SK-N-SH (cell line): ENCODE results near the gene GNG14. TPM values are rescaled to one million over a fixed set of nuclear protein-coding genes. Genes with fewer than 3 reads are reported as not detected.
"Not testable (repeated sequence)": the region's sequence is repeated elsewhere in the genome, so short reads cannot be mapped to it uniquely, and the experiment has no call there.

Experiments used
- CTCF ChIA-PET: fragments of 300-600, 350-600 bp; formaldehyde crosslinking; extraction: SDS; loops from one replicate; lab custom pipeline; 2021; lab: Yijun Ruan, JAX
- POLR2A ChIA-PET: fragments of 350-600 bp; sonication (Branson Sonifier 250); formaldehyde crosslinking; extraction: SDS; loops from one replicate; lab custom pipeline; 2020; ENCODE audit warnings: antibody characterized with exemption, inconsistent platforms; lab: Yijun Ruan, JAX
- DNase-seq: peaks from one replicate; pipeline ENCODE4 v3.0.0; 2012
- H2AFZ ChIP-seq: fragments of 200-600 bp; sonication (generic); 2 replicates; pipeline ENCODE4 v1.8.1; 2016; ENCODE audit warnings: antibody characterized with exemption, mild to moderate bottlenecking, low read depth
- H3F3A ChIP-seq: fragments of 200-600 bp; sonication (generic); replicated peaks from 2 replicates; pipeline ENCODE3; 2016; ENCODE audit warnings: antibody characterized with exemption, mild to moderate bottlenecking; ENCODE audit not compliant: insufficient read depth
- H3K27ac ChIP-seq, 2 experiments: fragments of 200-500 bp in 1 of 2; fragments of 200-600 bp in 1 of 2; sonication (Bioruptor generic) in 1 of 2; sonication (generic), shearing (Covaris generic) in 1 of 2; 2 replicates each; pipeline versions ENCODE4 v1.5.1 to v1.6.1; 2014 to 2016; ENCODE audit warnings: low read depth in 2 of 2, inconsistent platforms in 1 of 2, low read length in 1 of 2, mild to moderate bottlenecking in 1 of 2, mixed read lengths in 1 of 2
- H3K27me3 ChIP-seq: fragments of 200-600 bp; sonication (generic), shearing (Covaris generic); 2 replicates; pipeline ENCODE4 v1.6.1; 2016; ENCODE audit warnings: mixed run types; ENCODE audit not compliant: insufficient read depth
- H3K36me3 ChIP-seq, 2 experiments: fragments of 200-500 bp in 1 of 2; fragments of 200-600 bp in 1 of 2; sonication (Bioruptor generic) in 1 of 2; sonication (generic) in 1 of 2; replicated peaks in 1 of 2; 2 replicates each; pipeline versions ENCODE3 to v1.5.1; 2014 to 2016; ENCODE audit warnings: low read length in 1 of 2, mild to moderate bottlenecking in 1 of 2; ENCODE audit not compliant: insufficient read depth in 2 of 2, control insufficient read depth in 1 of 2
- H3K4me1 ChIP-seq, 2 experiments: fragments of 200-500 bp in 1 of 2; fragments of 200-600 bp in 1 of 2; sonication (Bioruptor generic) in 1 of 2; sonication (generic), shearing (Covaris generic) in 1 of 2; 2 replicates each; pipeline versions ENCODE4 v1.5.1 to v1.6.1; 2014 to 2016; ENCODE audit warnings: low read depth in 1 of 2, low read length in 1 of 2, mixed run types in 1 of 2; ENCODE audit not compliant: insufficient read depth in 2 of 2, control insufficient read depth in 1 of 2
- H3K4me2 ChIP-seq: fragments of 200-600 bp; sonication (generic), shearing (Covaris generic); 2 replicates; pipeline ENCODE4 v1.6.1; 2017; ENCODE audit warnings: mixed run types
- H3K4me3 ChIP-seq, 2 experiments: fragments of 200-500 bp in 1 of 2; fragments of 200-600 bp in 1 of 2; sonication (Bioruptor generic) in 1 of 2; sonication (generic), shearing (Covaris generic) in 1 of 2; 2 replicates each; pipeline versions ENCODE4 v1.5.1 to v1.8.1; 2014 to 2016; ENCODE audit warnings: low read depth in 2 of 2, inconsistent platforms in 1 of 2, low read length in 1 of 2, mild to moderate bottlenecking in 1 of 2, mixed read lengths in 1 of 2, moderate library complexity in 1 of 2
- H3K79me2 ChIP-seq: fragments of 200-600 bp; sonication (generic); 2 replicates; pipeline ENCODE4 v1.8.1; 2017; ENCODE audit warnings: mild to moderate bottlenecking; ENCODE audit not compliant: insufficient read depth
- H3K9ac ChIP-seq: fragments of 200-600 bp; sonication (generic); 2 replicates; pipeline ENCODE4 v1.6.1; 2017; ENCODE audit warnings: mixed run types
- H3K9me2 ChIP-seq: fragments of 200-600 bp; sonication (generic); 2 replicates; pipeline ENCODE4 v1.6.1; 2017; ENCODE audit warnings: mixed run types
- H3K9me3 ChIP-seq: fragments of 200-600 bp; sonication (generic); 2 replicates; pipeline ENCODE4 v1.6.1; 2017; ENCODE audit warnings: mixed run types, mild to moderate bottlenecking, moderate library complexity
- H4K20me1 ChIP-seq: fragments of 200-600 bp; sonication (generic); 2 replicates; pipeline ENCODE4 v1.6.1; 2017; ENCODE audit warnings: mild to moderate bottlenecking, mixed run types; ENCODE audit not compliant: insufficient read depth
- CHD2 ChIP-seq: fragments of 150-350 bp; IDR thresholded peaks from 2 replicates; pipeline ENCODE4 v1.6.1; 2018; ENCODE audit warnings: low read length; ENCODE audit not compliant: partially characterized antibody
- ELF1 ChIP-seq: IDR thresholded peaks from 2 replicates; pipeline ENCODE4 v1.4.0; 2012
- EP300 ChIP-seq, 2 experiments: IDR thresholded peaks; 2 replicates each; pipeline versions ENCODE4 v1.4.0 to v1.6.1; 2012; ENCODE audit warnings: borderline replicate concordance in 1 of 2, low read depth in 1 of 2, low read length in 1 of 2
- FOSL2 ChIP-seq: IDR thresholded peaks from 2 replicates; pipeline ENCODE4 v1.4.0; 2012; ENCODE audit warnings: low read depth, mild to moderate bottlenecking, moderate library complexity, borderline replicate concordance
- FOXM1 ChIP-seq: IDR thresholded peaks from 2 replicates; pipeline ENCODE4 v1.4.0; 2012; ENCODE audit warnings: low read depth, mild to moderate bottlenecking
- GABPA ChIP-seq: IDR thresholded peaks from 2 replicates; pipeline ENCODE4 v1.4.0; 2012; ENCODE audit warnings: low read depth, mild to moderate bottlenecking
- GATA2 ChIP-seq: sonication (generic); formaldehyde crosslinking; IDR thresholded peaks from 2 replicates; pipeline ENCODE4 v1.5.0; 2020; ENCODE audit warnings: mild to moderate bottlenecking, missing genetic modification reagents
- JUND ChIP-seq: IDR thresholded peaks from 2 replicates; pipeline ENCODE4 v1.4.0; 2012
- MXI1 ChIP-seq: IDR thresholded peaks from 2 replicates; pipeline ENCODE4 v1.6.1; 2012; ENCODE audit warnings: mild to moderate bottlenecking, low read depth, low read length, improper control_type of control experiment
- NFIC ChIP-seq: IDR thresholded peaks from 2 replicates; pipeline ENCODE4 v1.4.0; 2012; ENCODE audit warnings: borderline replicate concordance
- NRF1 ChIP-seq: IDR thresholded peaks from 2 replicates; pipeline ENCODE4 v1.6.1; 2012; ENCODE audit warnings: low read depth, mild to moderate bottlenecking, low read length
- PBX3 ChIP-seq: IDR thresholded peaks from 2 replicates; pipeline ENCODE4; 2012
- POLR2AphosphoS5 ChIP-seq: IDR thresholded peaks from 2 replicates; pipeline ENCODE4 v1.6.1; 2012; ENCODE audit warnings: low read depth, low read length
- RAD21 ChIP-seq: IDR thresholded peaks from 2 replicates; pipeline ENCODE4 v1.6.1; 2012; ENCODE audit warnings: mild to moderate bottlenecking, low read length
- RFX5 ChIP-seq: IDR thresholded peaks from 2 replicates; pipeline ENCODE4 v1.6.1; 2012; ENCODE audit warnings: mild to moderate bottlenecking, improper control_type of control experiment, low read length
- RXRA ChIP-seq: IDR thresholded peaks from 2 replicates; pipeline ENCODE4 v1.4.0; 2012; ENCODE audit warnings: low read depth, mild to moderate bottlenecking, borderline replicate concordance
- SIN3A ChIP-seq: IDR thresholded peaks from 2 replicates; pipeline ENCODE4 v1.6.1; 2012; ENCODE audit warnings: low read depth, mild to moderate bottlenecking, low read length, moderate library complexity, borderline replicate concordance
- TCF12 ChIP-seq: IDR thresholded peaks from 2 replicates; pipeline ENCODE4 v1.4.0; 2012
- TEAD4 ChIP-seq: IDR thresholded peaks from 2 replicates; pipeline ENCODE4 v1.4.0; 2012; ENCODE audit warnings: mild to moderate bottlenecking, borderline replicate concordance; ENCODE audit not compliant: insufficient read depth
- USF1 ChIP-seq: IDR thresholded peaks from 2 replicates; pipeline ENCODE4 v1.4.0; 2012; ENCODE audit warnings: low read depth, borderline replicate concordance
- WGBS: methylation state at CpG from one replicate; pipeline ENCODE4 v1.1.6; 2017; ENCODE audit warnings: low lambda C conversion rate; 5-methylcytosine and 5-hydroxymethylcytosine counted together
- polyA plus RNA-seq, 3 experiments: library from polyadenylated mRNA; depleted of rRNA; stranded (reverse); fragments of >200 nt; gene quantifications; 2 replicates each; pipeline ENCODE4 v1.2.3, GENCODE V29; 2012

The GNG14 gene
- polyA plus RNA-seq, 1 of the 3 experiments (the other 2 are of a cell fraction), result not detected

- Histone ChIP-seq H3K36me3 (no peaks in the 10 kb centered on the region), H3K4me2 (no peak overlapping the region), H3F3A (no peaks in the 10 kb centered on the region), H3K9ac (no peak overlapping the region), H3K4me3 (no peak overlapping the region), H2AFZ (no peak overlapping the region), H3K9me2 (no peaks in the 10 kb centered on the region), H3K4me1 (peaks cover 0 to 5% of the 10 kb centered on the region in 2 experiments; a peak in 1 of 4 replicates), H4K20me1 (no peaks in the 10 kb centered on the region), H3K27me3 (no peaks in the 10 kb centered on the region), H3K79me2 (no peaks in the 10 kb centered on the region), H3K27ac (no peak overlapping the region), H3K9me3 (no peaks in the 10 kb centered on the region)
- POLR2A ChIA-PET, result no interaction called here
- WGBS, result 91% methylated on average over 19 of the region's 26 CpGs
- TF ChIP-seq TCF12 (no peak), GABPA (no peak), TEAD4 (no peak), FOXM1 (no peak), JUND (no peak), POLR2AphosphoS5 (no peak), GATA2 (CRISPR knock-in tag) (no peak), RAD21 (no peak)
- CTCF ChIA-PET, result interaction anchor here (0.8 to 1.9 kb wide), 2 partner anchors 29 to 845 kb away, joined by 3 to 8 read pairs; no protein-coding TSS in a partner anchor
- no peak for DNase-seq
Observed at GRCh38 chr19:12642506-12642905, 45.3 kb upstream of the GNG14 start.

- DNase-seq, H3K9me2 ChIP-seq: not testable (repeated sequence)
- 94% methylated on average over 14 of the region's 14 CpGs for WGBS
Observed at GRCh38 chr19:12643716-12644115, 44.1 kb upstream of the GNG14 start.

GRCh38 chr19:12646551-12646950 is 41.2 kb upstream of the GNG14 start:
- Histone ChIP-seq H3K27ac (no peak overlapping the region), H3K4me1 (peaks cover 0 to 8% of the 10 kb centered on the region in 2 experiments; a peak in 1 of 4 replicates), H3K9me2 (no peaks in the 10 kb centered on the region), H3K4me3 (no peak overlapping the region), H2AFZ (no peak overlapping the region), H3K9ac (no peak overlapping the region), H3F3A (no peaks in the 10 kb centered on the region), H4K20me1 (no peaks in the 10 kb centered on the region), H3K79me2 (no peaks in the 10 kb centered on the region), H3K36me3 (no peaks in the 10 kb centered on the region), H3K9me3 (no peaks in the 10 kb centered on the region), H3K4me2 (no peak overlapping the region), H3K27me3 (no peaks in the 10 kb centered on the region)
- ChIA-PET POLR2A (interaction anchor here (0.6 kb wide), 1 partner anchor 11 kb away, joined by 3 read pairs; no protein-coding TSS in a partner anchor), CTCF (interaction anchor here (1.6 kb wide), 1 partner anchor 26 kb away, joined by 9 read pairs; no protein-coding TSS in a partner anchor)
- peak; percentile 17 for DNase-seq
- WGBS, result 94% methylated on average over 10 of the region's 10 CpGs
- no peak for TF ChIP-seq FOSL2
- TF ChIP-seq NFIC, result no peak
- no peak for TF ChIP-seq ELF1
- no peak for TF ChIP-seq MXI1
- no peak for TF ChIP-seq RXRA
- no peak for TF ChIP-seq RAD21
- TF ChIP-seq EP300 (IDR thresholded peaks at IDR 0.05; ENCODE audit: borderline replicate concordance in 1 of 2, low read depth in 1 of 2, low read length in 1 of 2), result no peak
- TF ChIP-seq PBX3, result no peak
- TF ChIP-seq NRF1, result no peak
- TF ChIP-seq USF1, result no peak
- no peak for TF ChIP-seq TCF12
- TF ChIP-seq RFX5, result no peak
- TF ChIP-seq SIN3A, result no peak
- TF ChIP-seq CHD2, result no peak
- TF ChIP-seq, all 33 proteins: peak for 0

More at GRCh38 chr19:12643716-12644115, 44.1 kb upstream of the GNG14 start:
- H2AFZ ChIP-seq, H3K9ac ChIP-seq, H3K4me2 ChIP-seq, POLR2A ChIA-PET, H3K9me3 ChIP-seq, H3K79me2 ChIP-seq, H3K27me3 ChIP-seq, H4K20me1 ChIP-seq, H3F3A ChIP-seq, CTCF ChIA-PET, H3K4me3 ChIP-seq, H3K27ac ChIP-seq, H3K36me3 ChIP-seq: not testable (repeated sequence)
- H3K4me1 ChIP-seq, result peaks cover 0 to 13% of the 10 kb centered on the region in 2 experiments; a peak in 1 of 4 replicates
